Mesothelial cell of epicardium (in vitro differentiated cells): ENCODE data around the gene PNMA8C. TPM values are rescaled to one million over a fixed set of nuclear protein-coding genes. Genes with fewer than 3 reads are reported as not detected.

Source experiments
- DNase-seq, 2 experiments: peaks; one replicate each; pipeline ENCODE4 v3.0.0; 2021; ENCODE audit warnings: low spot score in 2 of 2; ENCODE audit not compliant: unreplicated experiment in 2 of 2
- H3K27ac Mint-ChIP-seq: 2 replicates; pipeline ENCODE4 v1.8.0; 2021; ENCODE audit warnings: mixed read lengths
- H3K27me3 Mint-ChIP-seq: 2 replicates; pipeline ENCODE4 v1.8.0; 2021; ENCODE audit warnings: low read depth, mixed read lengths
- H3K36me3 Mint-ChIP-seq: 2 replicates; pipeline ENCODE4 v1.8.0; 2021; ENCODE audit warnings: mixed read lengths
- H3K4me1 Mint-ChIP-seq: 2 replicates; pipeline ENCODE4 v1.8.0; 2021; ENCODE audit warnings: mixed read lengths
- H3K4me3 Mint-ChIP-seq: 2 replicates; pipeline ENCODE4 v1.8.0; 2021; ENCODE audit warnings: mild to moderate bottlenecking, moderate library complexity, mixed read lengths
- H3K9me3 Mint-ChIP-seq: 2 replicates; pipeline ENCODE4 v1.8.0; 2021; ENCODE audit warnings: mixed read lengths
- total RNA-seq: library from RNA; stranded (reverse); gene quantifications from 3 replicates; pipeline ENCODE4 v1.2.1, GENCODE V29; 2021
- TF ChIP-seq, protein P1 (sequence below): fragments of 200-600 bp; sonication (generic); IDR thresholded peaks from one replicate; pipeline ENCODE4 v1.5.0; 2021; ENCODE audit warnings: antibody characterized with exemption; ENCODE audit not compliant: unreplicated experiment

PNMA8C gene
- total RNA-seq, 1 donor from 2014 or later: 0.49 TPM

DNA sequence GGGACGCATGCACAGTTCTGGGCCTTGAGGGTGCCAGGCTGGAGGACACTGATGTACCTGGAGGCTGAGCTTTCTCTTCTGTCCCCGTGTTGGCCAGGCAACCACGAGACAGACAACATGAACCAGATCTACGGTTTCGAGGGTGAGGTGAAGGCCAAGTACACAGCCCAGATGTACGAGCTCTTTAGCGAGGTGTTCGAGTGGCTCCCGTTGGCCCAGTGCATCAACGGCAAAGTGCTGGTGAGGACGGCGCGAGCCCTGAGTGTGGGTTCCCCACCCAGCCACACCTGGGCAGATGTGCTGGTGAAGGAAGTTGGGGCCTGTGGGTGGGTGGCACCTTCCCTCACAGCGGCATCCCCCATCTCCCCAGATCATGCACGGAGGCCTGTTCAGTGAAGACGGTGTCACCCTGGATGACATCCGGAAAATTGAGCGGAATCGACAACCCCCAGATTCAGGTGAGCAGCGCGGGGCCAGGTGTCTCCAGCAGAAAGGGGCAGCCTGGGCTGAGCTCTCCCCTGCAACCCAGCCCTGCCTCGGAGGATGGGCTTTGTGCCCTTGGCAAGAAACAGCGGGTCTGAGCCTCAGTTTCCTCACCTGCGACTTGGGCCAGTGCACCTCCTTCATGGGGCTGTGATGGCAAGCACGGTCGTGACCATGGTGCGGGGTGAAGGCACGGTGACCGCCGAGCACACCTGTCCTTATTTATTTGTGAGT, 41.6 kb downstream of the PNMA8C start:
- Mint-ChIP-seq H3K4me1 (no peaks in the 10 kb centered on the region), H3K36me3 (peaks cover 61% of the 10 kb centered on the region), H3K27ac (no peak overlapping the region), H3K9me3 (peaks cover 5% of the 10 kb centered on the region), H3K4me3 (no peak overlapping the region), H3K27me3 (no peaks in the 10 kb centered on the region)
- DNase-seq: no peak
- TF ChIP-seq, protein P1, sequence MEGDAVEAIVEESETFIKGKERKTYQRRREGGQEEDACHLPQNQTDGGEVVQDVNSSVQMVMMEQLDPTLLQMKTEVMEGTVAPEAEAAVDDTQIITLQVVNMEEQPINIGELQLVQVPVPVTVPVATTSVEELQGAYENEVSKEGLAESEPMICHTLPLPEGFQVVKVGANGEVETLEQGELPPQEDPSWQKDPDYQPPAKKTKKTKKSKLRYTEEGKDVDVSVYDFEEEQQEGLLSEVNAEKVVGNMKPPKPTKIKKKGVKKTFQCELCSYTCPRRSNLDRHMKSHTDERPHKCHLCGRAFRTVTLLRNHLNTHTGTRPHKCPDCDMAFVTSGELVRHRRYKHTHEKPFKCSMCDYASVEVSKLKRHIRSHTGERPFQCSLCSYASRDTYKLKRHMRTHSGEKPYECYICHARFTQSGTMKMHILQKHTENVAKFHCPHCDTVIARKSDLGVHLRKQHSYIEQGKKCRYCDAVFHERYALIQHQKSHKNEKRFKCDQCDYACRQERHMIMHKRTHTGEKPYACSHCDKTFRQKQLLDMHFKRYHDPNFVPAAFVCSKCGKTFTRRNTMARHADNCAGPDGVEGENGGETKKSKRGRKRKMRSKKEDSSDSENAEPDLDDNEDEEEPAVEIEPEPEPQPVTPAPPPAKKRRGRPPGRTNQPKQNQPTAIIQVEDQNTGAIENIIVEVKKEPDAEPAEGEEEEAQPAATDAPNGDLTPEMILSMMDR: no peak

DNA sequence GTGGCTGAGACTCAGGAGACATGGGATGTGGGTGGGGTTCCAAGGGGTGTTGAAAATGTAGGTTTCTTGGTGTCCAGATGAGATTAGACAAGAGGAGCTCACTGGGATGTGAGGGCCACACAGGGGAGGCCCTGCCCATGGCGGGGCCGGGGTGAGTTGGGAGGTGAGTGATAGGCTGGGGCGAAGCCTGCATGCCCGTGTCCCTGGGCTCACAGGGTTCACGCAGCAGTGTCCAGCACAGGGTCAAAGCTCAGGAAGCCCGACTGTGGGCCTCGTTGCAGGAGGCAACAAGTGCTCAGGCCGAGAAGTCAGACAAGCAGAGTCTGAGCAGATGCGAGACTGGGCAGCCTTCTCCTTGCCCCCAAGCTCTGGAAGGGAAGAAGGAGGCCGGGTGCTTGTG, 42.6 kb downstream of the PNMA8C start:
- Mint-ChIP-seq H3K27ac (no peak overlapping the region), H3K9me3 (peaks cover 5% of the 10 kb centered on the region), H3K36me3 (peaks cover 60% of the 10 kb centered on the region), H3K4me1 (no peaks in the 10 kb centered on the region), H3K27me3 (no peaks in the 10 kb centered on the region), H3K4me3 (no peak overlapping the region)
- no peak for DNase-seq
- TF ChIP-seq, protein P1: no peak

GRCh38 chr19:46385636-46386035, 43.1 kb downstream of the PNMA8C start:
- Mint-ChIP-seq H3K36me3 (peaks cover 64% of the 10 kb centered on the region), H3K4me3 (no peak overlapping the region), H3K27ac (no peak overlapping the region), H3K27me3 (no peaks in the 10 kb centered on the region), H3K4me1 (no peaks in the 10 kb centered on the region), H3K9me3 (peaks cover 10% of the 10 kb centered on the region)
- DNase-seq: no peak
- TF ChIP-seq, protein P1: no peak

DNA sequence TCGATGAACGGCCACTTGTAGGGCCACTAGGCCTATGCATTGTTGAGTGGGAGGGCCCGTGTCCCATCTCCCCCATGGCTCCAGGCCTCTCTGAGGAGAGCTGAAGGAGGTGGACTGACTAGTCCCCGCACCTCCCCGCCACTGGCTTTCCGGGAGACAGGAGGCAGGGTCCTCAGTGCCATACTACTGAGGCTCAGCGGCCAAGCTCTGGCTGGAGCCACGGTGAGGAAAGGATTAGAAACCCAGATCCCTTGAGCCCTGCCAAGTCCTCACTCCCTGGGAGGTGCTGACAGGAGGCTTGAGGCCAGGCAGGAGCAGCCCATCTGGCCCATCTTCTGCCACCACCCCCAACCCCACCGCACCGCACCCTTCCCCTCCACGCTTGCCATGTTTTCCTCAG, 44.3 kb downstream of the PNMA8C start:
- no peaks in the 10 kb centered on the region for H3K4me1 Mint-ChIP-seq
- peaks cover 65% of the 10 kb centered on the region for H3K36me3 Mint-ChIP-seq
- no peaks in the 10 kb centered on the region for H3K27me3 Mint-ChIP-seq
- TF ChIP-seq, protein P1: no peak
- no peak overlapping the region for H3K4me3 Mint-ChIP-seq
- no peak overlapping the region for H3K27ac Mint-ChIP-seq
- DNase-seq: no peak
- H3K9me3 Mint-ChIP-seq: peaks cover 12% of the 10 kb centered on the region

DNA sequence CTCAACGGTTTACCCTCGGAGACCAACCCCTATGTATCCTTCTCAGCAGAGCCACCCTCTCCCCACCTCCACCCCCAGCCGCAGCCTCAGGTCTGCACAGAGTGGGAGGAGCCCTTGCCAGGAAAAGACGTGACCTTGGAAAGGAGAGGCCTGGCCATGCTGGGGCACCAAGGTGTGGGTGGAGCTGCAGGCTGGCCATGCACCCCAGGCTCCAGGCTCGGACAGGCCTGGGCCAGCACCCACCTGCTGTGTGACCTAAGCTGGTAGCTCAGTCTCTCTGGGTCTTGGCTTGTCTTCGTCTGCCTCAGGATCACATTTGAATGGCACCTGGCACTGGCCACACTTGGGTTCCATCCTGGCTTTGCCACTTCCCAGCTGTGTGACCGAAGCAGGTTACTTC, 44.9 kb downstream of the PNMA8C start:
- TF ChIP-seq, protein P1: no peak
- Mint-ChIP-seq H3K36me3 (peaks cover 63% of the 10 kb centered on the region), H3K4me1 (no peaks in the 10 kb centered on the region), H3K4me3 (no peak overlapping the region), H3K27ac (no peak overlapping the region), H3K27me3 (no peaks in the 10 kb centered on the region), H3K9me3 (peaks cover 11% of the 10 kb centered on the region)
- DNase-seq: no peak
